DND-41 (cell line): Measurements from ENCODE around the gene KLF15.

ENCODE experiments used
- CTCF ChIP-seq: IDR thresholded peaks from 2 replicates; pipeline ENCODE4 v1.5.1; 2012; ENCODE audit warnings: borderline replicate concordance, low read length, moderate library complexity, mild to moderate bottlenecking; ENCODE audit not compliant: poor library complexity, severe bottlenecking; ENCODE audit errors: extremely low read depth
- EZH2 ChIP-seq: IDR thresholded peaks from 3 replicates; pipeline ENCODE4 v1.6.1; 2012; ENCODE audit warnings: borderline replicate concordance, low read depth, mild to moderate bottlenecking, moderate library complexity, low read length, inconsistent platforms; ENCODE audit not compliant: severe bottlenecking

GRCh38 chr3:126399351-126399735 lies 42.1 kb upstream of the KLF15 start:
- TF ChIP-seq EZH2 (no peak), CTCF (no peak)
